Dermis microvascular lymphatic vessel endothelial cell (primary cell): ENCODE measurements around the gene YAF2. TPM values are rescaled to one million over a fixed set of nuclear protein-coding genes. Genes with fewer than 3 reads are reported as not detected.
"Not testable (repeated sequence)": the region's sequence is repeated elsewhere in the genome, so short reads cannot be mapped to it uniquely, and the experiment has no call there.

Experiments used
- DNase-seq, 2 donors: peaks; one replicate each; pipeline versions ENCODE4 v3.0.0 to v3.0.0-alpha.2; 2010; ENCODE audit warnings: low read depth in 2 of 2
- total RNA-seq: library from RNA; depleted of rRNA; stranded (reverse); fragments of >200 nt; gene quantifications from 2 replicates; pipeline ENCODE4 v1.2.1, GENCODE V29; 2014

Gene YAF2
- total RNA-seq, 1 donor from 2014 or later: 11.0 TPM

GRCh38 chr12:42255221-42255865 is 17.3 kb upstream of the YAF2 start:
- no peak for DNase-seq

- DNase-seq: not testable (repeated sequence)
Measured at GRCh38 chr12:42252645-42253044, 14.6 kb upstream of the YAF2 start.

- not testable (repeated sequence) for DNase-seq
Measured at GRCh38 chr12:42249033-42249432, 11.0 kb upstream of the YAF2 start.

GRCh38 chr12:42240131-42240750 is 2.2 kb upstream of the YAF2 start:
- DNase-seq: no peak

GRCh38 chr12:42237853-42238239 is 202 bp downstream of the YAF2 start:
- DNase-seq: no peak

- peak; percentile 52 to 80 for DNase-seq
Measured at GRCh38 chr12:42237052-42237852, 796 bp downstream of the YAF2 start.

- DNase-seq: no peak
Measured at GRCh38 chr12:42236017-42236416, 2.0 kb downstream of the YAF2 start.

GRCh38 chr12:42235426-42235825 is 2.6 kb downstream of the YAF2 start:
- no peak for DNase-seq

GRCh38 chr12:42234970-42235369 is 3.1 kb downstream of the YAF2 start:
- no peak for DNase-seq

- not testable (repeated sequence) for DNase-seq
Measured at GRCh38 chr12:42227525-42227924, 10.5 kb downstream of the YAF2 start.

GRCh38 chr12:42224501-42224900 is 13.5 kb downstream of the YAF2 start:
- not testable (repeated sequence) for DNase-seq

- no peak for DNase-seq
Measured at GRCh38 chr12:42222724-42223123, 15.3 kb downstream of the YAF2 start.

- no peak for DNase-seq
Measured at GRCh38 chr12:42221726-42222125, 16.3 kb downstream of the YAF2 start.

- DNase-seq: peak in 1 of 2 donors; percentile 18
Measured at GRCh38 chr12:42217656-42218055, 20.4 kb downstream of the YAF2 start.

GRCh38 chr12:42216737-42217136 is 21.3 kb downstream of the YAF2 start:
- no peak for DNase-seq

GRCh38 chr12:42215759-42216158 is 22.3 kb downstream of the YAF2 start:
- DNase-seq: not testable (repeated sequence)

- no peak for DNase-seq
Measured at GRCh38 chr12:42213954-42214426, 24.1 kb downstream of the YAF2 start.

- DNase-seq: peak; percentile 55 to 85
Measured at GRCh38 chr12:42213023-42213422, 25.0 kb downstream of the YAF2 start.

GRCh38 chr12:42208574-42208973 is 29.5 kb downstream of the YAF2 start:
- DNase-seq: no peak

GRCh38 chr12:42204819-42205218 is 33.2 kb downstream of the YAF2 start:
- DNase-seq: no peak

GRCh38 chr12:42204362-42204761 is 33.7 kb downstream of the YAF2 start:
- no peak for DNase-seq

GRCh38 chr12:42201063-42201462 is 37.0 kb downstream of the YAF2 start:
- DNase-seq: no peak
